Measurements from ENCODE around the gene ELAVL1.

GRCh38 chr19:7947939-7948338 is 57.5 kb downstream of the ELAVL1 start:
- TF ChIP-seq CTCF (IDR thresholded peaks at IDR 0.05) (no peak), EZH2 (IDR thresholded peaks at IDR 0.05) (no peak), EZH2phosphoT487 (IDR thresholded peaks at IDR 0.05) (no peak)

Measured in neural progenitor cell (in vitro differentiated cells).